ENCODE results near the gene SLC14A1.

The SLC14A1 gene

GRCh38 chr18:45715212-45715780 lies 8.7 kb upstream of the SLC14A1 start:
- in situ Hi-C loops (cut with HindIII; ENCODE audit: low sequenced_read_pairs) = no loop called here

- in situ Hi-C loops (cut with HindIII; ENCODE audit: low sequenced_read_pairs) = no loop called here
Observed at GRCh38 chr18:45719106-45719505, 4.9 kb upstream of the SLC14A1 start.

- in situ Hi-C loops (cut with HindIII; ENCODE audit: low sequenced_read_pairs) = no loop called here
Observed at GRCh38 chr18:45722899-45723298, 1.1 kb upstream of the SLC14A1 start.

GRCh38 chr18:45724601-45725000 lies 620 bp downstream of the SLC14A1 start:
- in situ Hi-C loops (cut with HindIII; ENCODE audit: low sequenced_read_pairs) = no loop called here

GRCh38 chr18:45725336-45725735 lies 1.4 kb downstream of the SLC14A1 start:
- in situ Hi-C loops (cut with HindIII; ENCODE audit: low sequenced_read_pairs) = no loop called here

- in situ Hi-C loops (cut with HindIII; ENCODE audit: low sequenced_read_pairs) = no loop called here
Observed at GRCh38 chr18:45726603-45727002, 2.6 kb downstream of the SLC14A1 start.

GRCh38 chr18:45727068-45727467 lies 3.1 kb downstream of the SLC14A1 start:
- in situ Hi-C loops (cut with HindIII; ENCODE audit: low sequenced_read_pairs) = no loop called here

GRCh38 chr18:45728336-45729010 lies 4.5 kb downstream of the SLC14A1 start:
- in situ Hi-C loops (cut with HindIII; ENCODE audit: low sequenced_read_pairs) = no loop called here

- in situ Hi-C loops (cut with HindIII; ENCODE audit: low sequenced_read_pairs) = loop anchor here (10.0 kb wide), 1 partner anchor 56 kb away; no protein-coding TSS in a partner anchor
Observed at GRCh38 chr18:45730832-45731575, 7.0 kb downstream of the SLC14A1 start.

- in situ Hi-C loops (cut with HindIII; ENCODE audit: low sequenced_read_pairs) = loop anchor here (10.0 kb wide), 1 partner anchor 57 kb away; no protein-coding TSS in a partner anchor
Observed at GRCh38 chr18:45731716-45732115, 7.7 kb downstream of the SLC14A1 start.

- in situ Hi-C loops (cut with HindIII; ENCODE audit: low sequenced_read_pairs) = loop anchor here (10.0 kb wide), 1 partner anchor 59 kb away; no protein-coding TSS in a partner anchor
Observed at GRCh38 chr18:45733535-45733934, 9.6 kb downstream of the SLC14A1 start.

GRCh38 chr18:45734505-45734904 lies 10.5 kb downstream of the SLC14A1 start:
- in situ Hi-C loops (cut with HindIII; ENCODE audit: low sequenced_read_pairs) = loop anchor here (10.0 kb wide), 1 partner anchor 60 kb away; no protein-coding TSS in a partner anchor

- in situ Hi-C loops (cut with HindIII; ENCODE audit: low sequenced_read_pairs) = loop anchor here (5.0 to 10.0 kb wide), 2 partner anchors 42 to 60 kb away; no protein-coding TSS in a partner anchor
Observed at GRCh38 chr18:45734944-45735343, 11.0 kb downstream of the SLC14A1 start.

- in situ Hi-C loops (cut with HindIII; ENCODE audit: low sequenced_read_pairs) = loop anchor here (5.0 to 10.0 kb wide), 2 partner anchors 39 to 64 kb away; no protein-coding TSS in a partner anchor
Observed at GRCh38 chr18:45738660-45739059, 14.7 kb downstream of the SLC14A1 start.

GRCh38 chr18:45739268-45739667 lies 15.3 kb downstream of the SLC14A1 start:
- in situ Hi-C loops (cut with HindIII; ENCODE audit: low sequenced_read_pairs) = loop anchor here (5.0 to 10.0 kb wide), 2 partner anchors 38 to 64 kb away; no protein-coding TSS in a partner anchor

GRCh38 chr18:45739848-45740247 lies 15.9 kb downstream of the SLC14A1 start:
- in situ Hi-C loops (cut with HindIII; ENCODE audit: low sequenced_read_pairs) = loop anchor here (5.0 to 10.0 kb wide), 2 partner anchors 37 to 65 kb away; no protein-coding TSS in a partner anchor

- in situ Hi-C loops (cut with HindIII; ENCODE audit: low sequenced_read_pairs) = no loop called here
Observed at GRCh38 chr18:45741056-45741455, 17.1 kb downstream of the SLC14A1 start.

GRCh38 chr18:45745817-45746461 lies 22.0 kb downstream of the SLC14A1 start:
- in situ Hi-C loops (cut with HindIII; ENCODE audit: low sequenced_read_pairs) = no loop called here

- in situ Hi-C loops (cut with HindIII; ENCODE audit: low sequenced_read_pairs) = no loop called here
Observed at GRCh38 chr18:45748501-45748900, 24.5 kb downstream of the SLC14A1 start.

GRCh38 chr18:45749918-45750689 lies 26.1 kb downstream of the SLC14A1 start:
- in situ Hi-C loops (cut with HindIII; ENCODE audit: low sequenced_read_pairs) = no loop called here
